ENCODE results near the gene SS18L1. TPM values are rescaled to one million over a fixed set of nuclear protein-coding genes. Genes with fewer than 3 reads are reported as not detected.

The SS18L1 gene
- total RNA-seq, 3 donors from 2014 or later (not counting 1 experiment from before 2014, with no cell fraction given), result 19.1 to 26.0 (median 23.7) TPM

DNA sequence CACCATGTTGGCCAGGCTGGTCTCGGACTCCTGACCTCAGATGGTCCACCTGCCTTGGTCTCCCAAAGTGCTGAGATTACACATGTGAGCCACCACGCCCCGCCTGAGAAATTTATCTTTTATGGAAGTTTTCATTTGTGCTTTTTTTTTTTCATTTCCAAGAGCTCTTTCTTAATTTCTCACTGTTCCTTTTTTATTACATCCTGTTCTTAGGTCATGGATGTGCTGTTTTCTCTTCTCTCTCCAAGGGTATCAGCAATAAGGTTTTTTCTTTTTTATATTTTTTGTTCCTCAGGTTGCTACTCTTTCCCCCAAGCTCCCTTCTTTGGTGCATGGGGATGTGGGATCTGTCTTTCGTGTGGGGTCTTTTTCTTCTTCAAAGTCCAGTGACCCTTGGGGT lies 42.5 kb upstream of the SS18L1 start:
- no peaks in the 10 kb centered on the region for H3K4me1 ChIP-seq (ENCODE audit: control insufficient read depth, insufficient read depth, low read length)
- H3K9me3 ChIP-seq (ENCODE audit: control insufficient read depth, insufficient read depth, low read length), result peaks cover 32% of the 10 kb centered on the region
- Mint-ChIP-seq H3K9me3 (peaks cover 7 to 9% of the 10 kb centered on the region in 2 donors), H3K27me3 (ENCODE audit: low read depth in 2 of 2) (peaks cover 6 to 8% of the 10 kb centered on the region in 2 donors), H3K4me3 (no peak overlapping the region), H3K27ac (no peak overlapping the region), H3K36me3 (no peaks in the 10 kb centered on the region), H3K4me1 (no peaks in the 10 kb centered on the region)
- intact Hi-C loops (cut with micrococcal nuclease), result no loop called here
- 91% methylated on average over 4 of the region's 4 CpGs for WGBS (ENCODE audit: insufficient coverage)
- H3K27ac ChIP-seq (ENCODE audit: low read length), result no peak overlapping the region
- peaks cover 4% of the 10 kb centered on the region for H3K27me3 ChIP-seq (ENCODE audit: control insufficient read depth, insufficient read depth, low read length)
- H3K36me3 ChIP-seq (ENCODE audit: control insufficient read depth, insufficient read depth, low read length), result no peaks in the 10 kb centered on the region
- ATAC-seq (no peak), DNase-seq (no peak)
- H3K4me3 ChIP-seq (ENCODE audit: low read length), result no peak overlapping the region
- TF ChIP-seq, protein P1, sequence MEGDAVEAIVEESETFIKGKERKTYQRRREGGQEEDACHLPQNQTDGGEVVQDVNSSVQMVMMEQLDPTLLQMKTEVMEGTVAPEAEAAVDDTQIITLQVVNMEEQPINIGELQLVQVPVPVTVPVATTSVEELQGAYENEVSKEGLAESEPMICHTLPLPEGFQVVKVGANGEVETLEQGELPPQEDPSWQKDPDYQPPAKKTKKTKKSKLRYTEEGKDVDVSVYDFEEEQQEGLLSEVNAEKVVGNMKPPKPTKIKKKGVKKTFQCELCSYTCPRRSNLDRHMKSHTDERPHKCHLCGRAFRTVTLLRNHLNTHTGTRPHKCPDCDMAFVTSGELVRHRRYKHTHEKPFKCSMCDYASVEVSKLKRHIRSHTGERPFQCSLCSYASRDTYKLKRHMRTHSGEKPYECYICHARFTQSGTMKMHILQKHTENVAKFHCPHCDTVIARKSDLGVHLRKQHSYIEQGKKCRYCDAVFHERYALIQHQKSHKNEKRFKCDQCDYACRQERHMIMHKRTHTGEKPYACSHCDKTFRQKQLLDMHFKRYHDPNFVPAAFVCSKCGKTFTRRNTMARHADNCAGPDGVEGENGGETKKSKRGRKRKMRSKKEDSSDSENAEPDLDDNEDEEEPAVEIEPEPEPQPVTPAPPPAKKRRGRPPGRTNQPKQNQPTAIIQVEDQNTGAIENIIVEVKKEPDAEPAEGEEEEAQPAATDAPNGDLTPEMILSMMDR (IDR thresholded peaks at IDR 0.05), result no peak

- no peak for DNase-seq
- TF ChIP-seq, protein P1 (IDR thresholded peaks at IDR 0.05), result no peak
- Histone ChIP-seq H3K9me3 (ENCODE audit: control insufficient read depth, insufficient read depth, low read length) (peaks cover 58% of the 10 kb centered on the region), H3K4me3 (ENCODE audit: low read length) (no peak overlapping the region), H3K27ac (ENCODE audit: low read length) (no peak overlapping the region), H3K4me1 (ENCODE audit: control insufficient read depth, insufficient read depth, low read length) (no peaks in the 10 kb centered on the region), H3K36me3 (ENCODE audit: control insufficient read depth, insufficient read depth, low read length) (no peaks in the 10 kb centered on the region), H3K27me3 (ENCODE audit: control insufficient read depth, insufficient read depth, low read length) (peaks cover 4% of the 10 kb centered on the region)
- no peak overlapping the region for H3K27ac Mint-ChIP-seq
- WGBS (ENCODE audit: insufficient coverage), result 85% methylated on average over 21 of the region's 21 CpGs
- H3K4me1 Mint-ChIP-seq, result no peaks in the 10 kb centered on the region
- peaks cover 12 to 23% of the 10 kb centered on the region in 2 donors for H3K9me3 Mint-ChIP-seq
- H3K36me3 Mint-ChIP-seq, result peaks cover 20% of the 10 kb centered on the region
- intact Hi-C loops (cut with micrococcal nuclease), result no loop called here
- H3K27me3 Mint-ChIP-seq (ENCODE audit: low read depth in 2 of 2), result peaks cover 6 to 11% of the 10 kb centered on the region in 2 donors
- H3K4me3 Mint-ChIP-seq, result no peak overlapping the region
- no peak for ATAC-seq
These were observed 39.9 kb upstream of the SS18L1 start for GRCh38 chr20:62103508-62104233.

GRCh38 chr20:62104234-62104789 lies 39.3 kb upstream of the SS18L1 start:
- intact Hi-C loops (cut with micrococcal nuclease), result no loop called here
- H3K4me1 ChIP-seq (ENCODE audit: control insufficient read depth, insufficient read depth, low read length), result no peaks in the 10 kb centered on the region
- TF ChIP-seq, protein P1 (IDR thresholded peaks at IDR 0.05), result no peak
- WGBS (ENCODE audit: insufficient coverage), result 60% methylated on average over 15 of the region's 15 CpGs
- DNase-seq (no peak), ATAC-seq (no peak)
- Mint-ChIP-seq H3K27me3 (ENCODE audit: low read depth in 2 of 2) (peaks cover 6 to 11% of the 10 kb centered on the region in 2 donors), H3K4me1 (no peaks in the 10 kb centered on the region), H3K9me3 (peaks cover 12 to 28% of the 10 kb centered on the region in 2 donors), H3K4me3 (no peak overlapping the region), H3K27ac (no peak overlapping the region), H3K36me3 (peaks cover 26% of the 10 kb centered on the region)
- peaks cover 4% of the 10 kb centered on the region for H3K27me3 ChIP-seq (ENCODE audit: control insufficient read depth, insufficient read depth, low read length)
- H3K36me3 ChIP-seq (ENCODE audit: control insufficient read depth, insufficient read depth, low read length), result no peaks in the 10 kb centered on the region
- peaks cover 61% of the 10 kb centered on the region for H3K9me3 ChIP-seq (ENCODE audit: control insufficient read depth, insufficient read depth, low read length)
- no peak overlapping the region for H3K4me3 ChIP-seq (ENCODE audit: low read length)
- no peak overlapping the region for H3K27ac ChIP-seq (ENCODE audit: low read length)

Measured in natural killer cell (primary cell).